Measurements from ENCODE around the gene TNRC6C. TPM values are rescaled to one million over a fixed set of nuclear protein-coding genes. Genes with fewer than 3 reads are reported as not detected.

TNRC6C gene
- total RNA-seq, 1 donor from 2014 or later, result 23.9 TPM

GRCh38 chr17:78082988-78083387 is 124.5 kb downstream of the TNRC6C start:
- DNase-seq, result no peak

GRCh38 chr17:78086740-78087139 is 128.2 kb downstream of the TNRC6C start:
- DNase-seq, result no peak

DNA sequence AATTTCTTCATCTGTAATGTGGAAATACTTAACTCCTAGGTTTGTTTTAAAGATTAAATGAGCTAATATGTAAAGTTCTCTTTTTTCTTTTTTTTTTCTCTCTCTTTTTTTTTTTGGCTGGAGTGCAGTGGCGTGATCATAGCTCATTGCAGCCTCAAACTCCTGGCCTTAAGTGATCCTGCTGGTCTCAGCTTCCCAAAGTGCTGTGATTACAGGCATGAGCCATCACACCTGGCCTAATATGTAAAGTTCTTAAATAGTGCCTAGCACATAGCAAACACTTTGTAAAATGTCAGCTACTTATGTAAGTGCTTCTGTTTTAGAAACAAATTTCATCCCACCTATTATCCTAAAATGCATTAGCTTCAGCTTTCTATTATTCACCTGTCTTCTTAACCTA is 130.0 kb downstream of the TNRC6C start:
- no peak for DNase-seq

DNA sequence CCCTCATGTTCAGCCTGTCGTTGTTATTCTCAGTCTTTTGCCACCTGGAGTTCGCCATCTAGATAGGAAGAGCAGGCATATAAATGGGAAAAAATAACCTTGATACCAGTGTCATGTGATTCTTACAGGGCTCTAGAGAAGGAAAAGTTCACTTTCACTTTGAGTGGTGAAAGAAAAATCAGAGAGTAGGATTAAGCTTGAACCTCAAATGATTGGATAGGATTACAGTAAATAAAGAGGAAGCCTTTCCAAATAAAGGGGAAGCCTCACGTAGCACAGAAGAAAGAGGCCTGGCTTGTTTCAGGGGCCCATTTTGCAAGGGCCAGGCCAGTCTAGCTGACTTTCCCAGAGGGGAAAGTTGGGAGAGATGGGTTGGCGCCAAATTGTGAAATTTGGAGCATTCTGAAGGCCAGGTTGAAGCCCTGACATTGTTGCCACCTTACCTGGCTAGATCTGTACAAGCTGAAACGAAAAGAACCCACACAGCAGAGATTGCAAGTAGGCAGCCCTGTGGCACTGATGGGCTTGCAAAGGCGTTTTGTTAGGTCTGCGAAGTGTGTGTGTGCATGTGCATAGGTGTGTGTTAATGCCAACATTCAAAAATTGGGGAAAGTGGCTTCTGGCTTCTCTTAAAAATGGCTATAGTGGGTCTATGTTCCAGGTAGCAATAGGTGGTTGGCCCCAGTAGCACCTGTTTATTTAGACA is 131.2 kb downstream of the TNRC6C start:
- DNase-seq, result no peak

GRCh38 chr17:78092794-78093324 is 134.4 kb downstream of the TNRC6C start:
- DNase-seq, result no peak

DNA sequence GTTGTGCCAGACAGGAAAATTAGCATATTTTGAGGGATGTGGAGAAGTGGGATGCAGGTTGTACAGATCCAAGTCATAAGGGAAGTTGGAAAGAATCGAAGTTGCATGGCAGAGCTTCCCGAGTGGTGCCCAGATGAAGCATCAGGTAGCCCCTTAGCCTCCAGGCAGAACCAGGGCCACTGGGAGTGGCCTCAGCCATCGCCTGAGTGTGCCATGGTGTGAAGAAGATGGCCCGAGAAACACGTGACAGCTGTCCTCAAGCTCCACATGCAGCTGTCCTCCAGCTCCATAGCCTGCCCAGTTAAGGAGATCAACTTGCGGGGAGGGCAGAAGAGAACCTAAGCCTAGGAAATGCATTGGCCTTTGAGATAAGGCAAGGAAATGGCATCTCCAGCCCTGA is 136.5 kb downstream of the TNRC6C start:
- DNase-seq, result no peak

DNA sequence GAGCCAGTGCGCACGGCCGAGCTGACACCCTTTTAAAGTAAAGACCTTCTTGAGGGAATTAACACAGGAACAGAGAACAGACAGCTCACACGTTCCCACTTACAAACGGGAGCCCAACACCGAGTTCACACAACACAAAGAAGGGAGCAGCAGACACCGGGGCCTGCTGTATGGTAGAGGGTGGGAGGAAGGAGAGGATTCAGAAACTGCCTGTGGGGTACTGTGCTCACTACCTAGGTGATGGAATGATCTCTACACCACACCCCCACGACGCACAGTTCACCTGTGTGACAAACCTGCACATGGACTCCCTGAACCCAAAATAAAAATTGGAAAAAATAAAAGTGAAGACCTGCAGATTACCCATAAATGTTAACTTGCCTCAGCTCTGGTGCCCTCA is 137.6 kb downstream of the TNRC6C start:
- DNase-seq, result no peak

GRCh38 chr17:78101112-78101511 is 142.6 kb downstream of the TNRC6C start:
- no peak for DNase-seq

DNA sequence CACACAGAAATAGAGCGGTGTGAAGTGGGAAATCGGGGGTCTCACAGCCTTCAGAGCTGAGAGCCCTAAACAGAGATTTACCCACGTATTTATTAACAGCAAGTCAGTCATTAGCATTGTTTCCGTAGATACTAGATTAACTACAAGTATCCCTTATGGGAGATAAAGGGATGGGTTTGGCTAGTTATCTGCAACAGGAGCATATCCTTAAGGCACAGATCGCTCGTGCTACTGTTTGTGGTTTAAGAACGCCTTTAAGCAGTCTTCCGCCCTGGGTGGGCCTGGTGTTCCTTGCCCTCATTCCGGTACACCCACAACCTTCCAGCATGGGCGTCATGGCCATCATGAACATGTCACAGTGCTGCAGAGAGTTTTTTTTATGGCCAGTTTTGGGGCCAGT is 143.0 kb downstream of the TNRC6C start:
- no peak for DNase-seq

GRCh38 chr17:78103311-78103710 is 144.8 kb downstream of the TNRC6C start:
- DNase-seq, result no peak

- DNase-seq, result no peak
Measured at GRCh38 chr17:78104540-78104941, 146.0 kb downstream of the TNRC6C start.

DNA sequence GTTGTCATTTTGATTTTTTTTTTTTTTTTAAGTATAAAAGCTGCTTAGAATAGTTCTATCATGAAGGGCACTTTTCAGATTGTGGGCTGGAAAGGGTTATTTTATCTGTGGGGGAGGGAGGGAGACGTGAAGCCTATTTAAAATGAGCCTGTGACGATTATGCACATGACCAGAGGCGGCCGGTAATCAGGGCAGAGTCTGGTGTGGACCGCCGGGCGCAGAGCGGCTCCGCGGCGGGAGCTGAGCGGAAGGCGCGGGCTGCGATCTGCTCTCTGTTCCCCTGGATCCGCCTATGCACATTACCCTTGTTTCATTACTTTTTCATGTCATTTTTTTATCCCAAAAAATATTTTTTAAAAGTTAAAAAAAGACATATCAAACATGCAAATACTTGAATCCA is 146.6 kb downstream of the TNRC6C start:
- DNase-seq, result no peak

DNA sequence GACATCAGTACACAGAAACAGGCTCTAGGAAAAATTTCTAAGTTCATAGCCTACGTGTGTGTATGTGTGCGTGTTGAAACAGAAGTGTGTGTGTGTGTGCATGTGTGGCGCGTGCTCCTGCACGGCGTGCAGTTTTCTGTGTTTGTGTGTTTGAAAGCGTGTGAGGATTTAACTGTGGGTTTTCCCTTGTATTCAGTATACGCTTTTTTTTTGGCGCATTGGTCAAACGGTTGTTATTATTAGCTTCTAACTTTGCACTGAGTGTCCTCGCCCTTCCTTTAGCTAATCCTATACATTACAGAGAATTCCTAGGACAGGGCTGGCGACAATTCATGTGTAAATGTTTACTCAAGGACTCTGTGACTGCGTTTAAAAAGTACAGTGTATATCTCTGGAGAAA is 147.0 kb downstream of the TNRC6C start:
- no peak for DNase-seq

DNA sequence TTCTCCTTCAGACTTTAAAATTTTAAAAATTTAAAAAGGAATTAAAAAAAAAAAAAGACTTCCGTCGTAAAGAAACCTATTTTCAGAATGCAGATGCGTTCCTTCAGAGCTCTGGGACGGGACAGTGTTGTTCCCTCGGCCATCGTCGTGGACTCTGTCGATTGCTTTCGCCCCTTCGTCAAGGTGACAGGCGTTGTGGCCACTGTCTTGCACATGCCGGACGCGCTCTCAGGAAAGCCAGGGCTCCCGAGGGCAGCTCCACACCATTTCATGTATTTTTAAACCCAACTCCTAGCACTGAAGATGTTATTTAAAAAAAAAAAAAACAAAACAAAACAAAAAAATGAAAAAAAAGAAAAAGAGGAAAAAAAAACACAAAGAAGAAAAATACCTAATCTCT is 147.7 kb downstream of the TNRC6C start:
- DNase-seq, result no peak

DNA sequence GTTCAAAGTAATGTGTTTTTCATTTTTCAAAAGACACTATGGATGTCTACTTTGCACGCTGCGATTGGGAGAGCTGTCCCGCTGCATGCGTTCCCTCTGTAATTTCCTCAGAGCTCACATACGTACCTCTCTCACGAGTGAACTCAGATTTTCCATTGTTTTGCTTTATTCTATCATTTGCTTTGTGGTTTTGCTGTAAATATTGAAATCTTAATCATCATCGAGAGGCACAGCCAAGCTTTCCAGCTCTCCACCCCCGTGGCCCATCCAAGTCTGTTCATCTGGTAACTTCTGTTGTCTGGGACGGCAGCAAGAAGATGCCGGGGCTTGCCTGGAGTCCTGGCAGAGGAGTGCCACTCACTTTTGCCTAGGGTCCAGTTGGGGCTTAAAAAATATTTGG is 149.0 kb downstream of the TNRC6C start:
- no peak for DNase-seq

GRCh38 chr17:78107976-78108725 is 149.6 kb downstream of the TNRC6C start:
- no peak for DNase-seq

- no peak for DNase-seq
Measured at GRCh38 chr17:78108726-78109488, 150.4 kb downstream of the TNRC6C start.

DNA sequence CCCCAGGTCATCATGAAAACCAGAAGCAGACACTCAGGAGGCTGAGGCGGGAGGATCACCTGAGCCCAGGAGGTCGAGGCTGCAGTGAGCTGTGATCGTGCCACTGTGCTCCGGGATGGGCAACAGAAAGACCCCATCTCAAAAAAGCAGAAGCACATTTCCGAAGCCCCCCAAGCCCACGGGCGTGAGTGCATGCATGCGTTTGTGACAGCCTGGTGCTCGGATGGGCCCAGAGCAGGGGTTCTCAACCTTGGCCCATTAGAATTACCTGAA is 150.9 kb downstream of the TNRC6C start:
- no peak for DNase-seq

- no peak for DNase-seq
Measured at GRCh38 chr17:78110363-78111015, 152.0 kb downstream of the TNRC6C start.

GRCh38 chr17:78111016-78111726 is 152.7 kb downstream of the TNRC6C start:
- DNase-seq, result no peak

GRCh38 chr17:78111727-78112517 is 153.4 kb downstream of the TNRC6C start:
- no peak for DNase-seq
